IPS-18a (cell line): ENCODE measurements around the gene EFCAB12.
A peak's percentile ranks its signal among the peaks of the same experiment; 100 is the strongest.

Experiments used
- H3K27ac ChIP-seq: one replicate; pipeline ENCODE4 v1.5.1; 2013; ENCODE audit warnings: low read length
- H3K27me3 ChIP-seq: one replicate; pipeline ENCODE4 v1.6.1; 2013; ENCODE audit warnings: mild to moderate bottlenecking, low read length; ENCODE audit not compliant: control insufficient read depth, insufficient read depth
- H3K36me3 ChIP-seq: one replicate; pipeline ENCODE4 v1.6.1; 2013; ENCODE audit warnings: low read depth, low read length; ENCODE audit not compliant: control insufficient read depth
- H3K4me1 ChIP-seq: one replicate; pipeline ENCODE4 v1.6.1; 2013; ENCODE audit warnings: low read depth, low read length; ENCODE audit not compliant: control insufficient read depth
- H3K4me3 ChIP-seq: one replicate; pipeline ENCODE4 v1.5.1; 2013; ENCODE audit warnings: low read length
- H3K9ac ChIP-seq: one replicate; pipeline ENCODE4 v1.6.1; 2013; ENCODE audit warnings: mild to moderate bottlenecking, low read length, moderate library complexity
- H3K9me3 ChIP-seq: one replicate; pipeline ENCODE4 v1.6.1; 2013; ENCODE audit warnings: low read depth, low read length; ENCODE audit not compliant: control insufficient read depth

Gene EFCAB12

DNA sequence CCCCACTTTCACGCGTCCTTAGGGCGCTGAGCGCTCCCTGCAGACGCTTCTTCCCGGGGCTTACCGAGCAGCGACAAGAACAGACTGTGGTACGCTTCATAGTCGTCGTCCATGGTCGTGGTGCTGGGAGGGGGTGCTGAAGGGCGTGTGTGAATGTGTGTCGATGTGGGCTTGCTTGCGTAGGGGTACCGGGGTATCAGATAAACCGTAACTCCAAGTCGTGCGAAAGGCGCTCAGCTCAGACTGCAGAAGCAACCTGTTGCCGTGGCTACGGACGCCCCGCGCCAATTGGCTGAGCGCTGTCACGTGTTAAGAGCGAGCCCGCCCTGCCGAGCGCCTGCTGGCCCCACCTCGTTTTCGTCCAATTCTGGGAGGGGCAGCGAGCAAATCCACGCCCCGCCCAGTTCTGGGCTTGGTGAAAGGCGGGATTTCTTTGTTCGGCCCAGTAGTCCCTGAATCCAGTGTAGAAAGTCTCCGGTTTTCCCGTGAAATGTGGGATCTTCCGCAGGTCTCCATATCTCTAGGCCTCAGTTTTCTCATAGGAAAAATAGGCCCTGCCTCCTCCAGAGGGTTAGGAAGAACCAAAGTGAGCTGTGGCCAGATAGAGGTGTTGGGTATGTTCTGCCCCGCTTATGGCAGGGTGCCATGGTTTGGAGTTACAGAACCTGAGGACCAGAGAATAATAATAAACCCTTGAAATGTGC lies at the start of gene EFCAB12:
Gene EFCAB12 (minus strand): TSS at position 261 of the 704 bp plus-strand sequence. CDS start 148 bp downstream, at position 113.
- Histone ChIP-seq H3K4me1 (peaks cover 34% of the 10 kb centered on the region), H3K9me3 (no peaks in the 10 kb centered on the region), H3K4me3 (peak within 1 kb of the TSS; percentile 75), H3K36me3 (peaks cover 24% of the 10 kb centered on the region), H3K27me3 (peaks cover 13% of the 10 kb centered on the region), H3K27ac (peak within 1 kb of the TSS; percentile 47), H3K9ac (peak within 1 kb of the TSS; percentile 54)

DNA sequence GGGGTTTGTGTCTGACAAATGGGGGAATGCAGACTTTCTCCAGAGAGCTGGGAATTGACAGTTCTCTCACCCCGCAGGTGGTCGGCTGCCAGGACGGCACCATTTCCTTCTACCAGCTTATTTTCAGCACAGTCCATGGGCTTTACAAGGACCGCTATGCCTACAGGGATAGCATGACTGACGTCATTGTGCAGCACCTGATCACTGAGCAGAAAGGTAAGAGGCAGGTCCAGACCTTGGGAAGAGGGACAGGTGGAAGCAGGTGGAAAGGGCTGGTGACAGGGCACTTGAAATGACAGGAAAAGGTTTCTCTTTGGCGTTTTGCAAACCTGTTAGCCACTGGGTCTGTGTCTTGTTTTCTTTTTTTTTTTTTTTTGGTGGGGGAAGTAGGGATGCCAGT lies 48.1 kb upstream of the EFCAB12 start:
- peaks cover 27% of the 10 kb centered on the region for H3K36me3 ChIP-seq
- H3K9me3 ChIP-seq: no peaks in the 10 kb centered on the region
- H3K9ac ChIP-seq: no peak overlapping the region
- no peaks in the 10 kb centered on the region for H3K27me3 ChIP-seq
- no peak overlapping the region for H3K4me3 ChIP-seq
- H3K4me1 ChIP-seq: no peaks in the 10 kb centered on the region
- no peak overlapping the region for H3K27ac ChIP-seq

GRCh38 chr3:129475863-129476262 lies 47.4 kb upstream of the EFCAB12 start:
- Histone ChIP-seq H3K9ac (no peak overlapping the region), H3K27ac (no peak overlapping the region), H3K36me3 (peaks cover 27% of the 10 kb centered on the region), H3K4me1 (no peaks in the 10 kb centered on the region), H3K9me3 (no peaks in the 10 kb centered on the region), H3K4me3 (no peak overlapping the region), H3K27me3 (no peaks in the 10 kb centered on the region)

DNA sequence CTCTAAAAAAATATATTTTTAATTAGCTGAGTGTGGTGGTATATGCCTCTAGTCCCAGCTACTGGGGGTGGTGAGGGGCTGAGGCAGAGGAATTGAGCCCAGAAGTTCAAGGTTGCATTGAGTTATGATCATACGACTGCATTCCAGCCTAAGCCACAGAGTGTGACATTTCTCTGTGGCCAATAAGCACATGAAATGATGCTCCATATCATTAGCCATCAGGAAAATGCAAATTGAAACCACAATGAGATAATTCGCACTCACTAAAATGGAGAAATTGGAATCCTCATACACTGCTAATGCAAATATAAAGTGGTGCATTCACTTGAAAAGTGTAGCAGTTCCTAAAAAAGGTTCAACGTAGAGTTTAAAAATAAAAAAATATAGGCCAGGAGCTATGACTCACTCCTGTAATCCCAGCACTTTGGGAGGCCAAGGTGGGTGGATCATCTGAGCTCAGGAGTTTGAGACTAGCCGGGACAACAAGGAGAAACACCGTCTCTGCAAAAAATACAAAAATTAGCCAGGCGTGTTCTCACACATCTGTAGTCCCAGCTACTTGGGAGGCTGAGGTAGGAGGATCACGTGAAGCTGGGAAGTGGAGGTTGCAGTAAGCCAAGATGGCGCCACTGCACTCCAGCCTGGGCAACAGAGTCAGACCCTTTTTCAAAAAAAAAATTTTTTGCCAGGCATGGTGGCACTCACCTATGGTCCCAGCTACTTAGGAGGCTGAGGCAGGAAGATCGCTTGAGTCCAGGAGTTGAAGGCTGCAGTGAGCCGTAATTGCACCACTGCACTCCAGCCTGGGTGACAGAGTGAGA lies 46.8 kb upstream of the EFCAB12 start:
- Histone ChIP-seq H3K9me3 (no peaks in the 10 kb centered on the region), H3K27ac (no peak overlapping the region), H3K4me1 (no peaks in the 10 kb centered on the region), H3K4me3 (no peak overlapping the region), H3K27me3 (no peaks in the 10 kb centered on the region), H3K9ac (no peak overlapping the region), H3K36me3 (peaks cover 23% of the 10 kb centered on the region)

- Histone ChIP-seq H3K9ac (no peak overlapping the region), H3K36me3 (peaks cover 20% of the 10 kb centered on the region), H3K4me1 (no peaks in the 10 kb centered on the region), H3K27me3 (no peaks in the 10 kb centered on the region), H3K27ac (no peak overlapping the region), H3K9me3 (no peaks in the 10 kb centered on the region), H3K4me3 (no peak overlapping the region)
Observed at GRCh38 chr3:129473769-129474152, 45.3 kb upstream of the EFCAB12 start.

GRCh38 chr3:129473067-129473768 lies 44.8 kb upstream of the EFCAB12 start:
- Histone ChIP-seq H3K27me3 (no peaks in the 10 kb centered on the region), H3K27ac (no peak overlapping the region), H3K4me1 (no peaks in the 10 kb centered on the region), H3K9me3 (no peaks in the 10 kb centered on the region), H3K9ac (no peak overlapping the region), H3K4me3 (no peak overlapping the region), H3K36me3 (peaks cover 16% of the 10 kb centered on the region)

DNA sequence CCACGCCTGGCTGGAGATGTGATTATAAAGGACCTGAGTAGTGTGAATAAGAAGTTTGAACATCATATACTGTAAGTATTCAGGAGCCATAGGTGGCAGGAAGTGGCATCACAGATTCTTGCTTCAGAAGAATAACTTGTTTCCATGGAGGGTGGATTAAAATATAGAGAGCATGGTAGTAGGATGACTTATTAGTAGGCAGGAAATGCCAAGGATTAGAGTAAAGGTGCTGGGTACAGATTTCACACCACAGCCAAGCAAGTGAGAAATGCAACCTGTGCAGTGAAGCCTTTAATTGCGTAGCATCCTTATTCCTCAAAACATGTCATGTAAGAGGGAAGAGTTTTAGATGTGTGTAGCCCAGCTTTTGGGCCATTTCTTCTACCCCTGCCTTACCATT lies 42.4 kb upstream of the EFCAB12 start:
- Histone ChIP-seq H3K36me3 (peaks cover 5% of the 10 kb centered on the region), H3K9ac (no peak overlapping the region), H3K9me3 (no peaks in the 10 kb centered on the region), H3K4me3 (no peak overlapping the region), H3K4me1 (no peaks in the 10 kb centered on the region), H3K27ac (no peak overlapping the region), H3K27me3 (no peaks in the 10 kb centered on the region)

GRCh38 chr3:129469026-129469425 lies 40.6 kb upstream of the EFCAB12 start:
- no peaks in the 10 kb centered on the region for H3K4me1 ChIP-seq
- H3K9me3 ChIP-seq: no peaks in the 10 kb centered on the region
- no peak overlapping the region for H3K4me3 ChIP-seq
- no peak overlapping the region for H3K9ac ChIP-seq
- no peak overlapping the region for H3K27ac ChIP-seq
- no peaks in the 10 kb centered on the region for H3K27me3 ChIP-seq
- H3K36me3 ChIP-seq: peaks cover 5% of the 10 kb centered on the region

DNA sequence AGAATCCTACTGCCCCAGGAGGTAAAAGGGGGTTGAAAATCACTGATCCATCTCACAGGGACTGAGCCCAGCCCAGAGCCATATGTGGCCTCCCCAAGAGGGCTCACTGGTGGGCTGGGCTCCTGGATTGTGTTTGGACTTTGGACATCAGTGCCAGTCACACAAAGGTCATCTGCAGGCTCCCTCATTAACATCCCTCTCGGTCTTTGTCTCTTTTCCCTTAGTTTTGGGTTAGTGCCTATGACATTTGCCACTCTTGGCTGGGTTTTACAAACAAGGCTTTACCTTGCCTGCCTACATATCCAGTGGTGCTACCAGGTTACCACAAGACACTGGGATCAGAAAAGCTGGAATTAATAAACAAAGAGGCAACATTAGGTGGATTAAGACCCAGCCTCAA lies 39.5 kb upstream of the EFCAB12 start:
- Histone ChIP-seq H3K27ac (no peak overlapping the region), H3K9ac (no peak overlapping the region), H3K27me3 (no peaks in the 10 kb centered on the region), H3K9me3 (no peaks in the 10 kb centered on the region), H3K4me3 (no peak overlapping the region), H3K36me3 (peaks cover 5% of the 10 kb centered on the region), H3K4me1 (no peaks in the 10 kb centered on the region)

DNA sequence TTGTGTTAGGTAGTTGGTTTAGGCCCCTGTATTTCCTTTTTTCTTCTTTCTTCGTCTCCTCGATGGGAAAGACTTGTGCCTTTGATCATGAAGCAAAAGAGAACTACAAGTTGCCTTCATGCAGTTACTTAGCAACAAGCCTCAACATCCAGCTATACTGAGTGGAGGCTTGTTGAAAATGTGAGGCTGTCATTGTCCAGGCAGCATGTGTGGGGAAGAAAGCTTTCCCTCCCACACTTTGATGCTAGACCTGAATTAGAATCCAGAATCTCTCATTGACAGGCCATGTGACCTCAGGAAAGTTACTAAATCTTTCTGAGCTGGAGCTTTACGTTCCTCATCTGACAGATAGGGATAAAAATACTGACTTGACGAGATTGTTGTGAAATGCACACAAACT lies 35.3 kb upstream of the EFCAB12 start:
- Histone ChIP-seq H3K36me3 (no peaks in the 10 kb centered on the region), H3K9me3 (no peaks in the 10 kb centered on the region), H3K9ac (no peak overlapping the region), H3K4me1 (no peaks in the 10 kb centered on the region), H3K27ac (no peak overlapping the region), H3K4me3 (no peak overlapping the region), H3K27me3 (no peaks in the 10 kb centered on the region)

DNA sequence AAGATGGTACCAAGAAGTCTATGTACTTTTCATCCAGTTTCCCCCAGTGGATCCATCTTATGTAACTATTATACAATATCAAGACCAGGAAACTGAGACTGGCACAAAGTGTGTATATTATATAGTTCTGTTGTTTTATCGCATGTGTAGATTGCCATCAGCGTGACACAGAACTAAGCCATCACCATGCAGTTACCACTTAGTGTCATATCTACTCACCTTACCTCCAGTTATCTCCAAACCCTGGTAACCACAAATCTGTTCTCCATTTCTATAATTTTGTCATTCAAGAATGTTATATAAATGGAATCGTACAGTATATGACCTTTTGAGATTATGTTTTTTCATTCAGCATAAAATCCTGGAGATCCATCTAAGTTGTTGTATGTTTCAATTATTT lies 34.7 kb upstream of the EFCAB12 start:
- no peak overlapping the region for H3K4me3 ChIP-seq
- no peaks in the 10 kb centered on the region for H3K9me3 ChIP-seq
- H3K36me3 ChIP-seq: no peaks in the 10 kb centered on the region
- H3K27ac ChIP-seq: no peak overlapping the region
- no peak overlapping the region for H3K9ac ChIP-seq
- H3K4me1 ChIP-seq: no peaks in the 10 kb centered on the region
- no peaks in the 10 kb centered on the region for H3K27me3 ChIP-seq
